K562 (cell line): Measurements from ENCODE around the gene NSF. TPM values are rescaled to one million over a fixed set of nuclear protein-coding genes. Genes with fewer than 3 reads are reported as not detected.

ENCODE experiments used
- ATAC-seq: fragments of 200-7000 bp; cut with Tn5 transposase; 3 replicates; pipeline ENCODE4 v1.9.1; 2020; ENCODE audit warnings: moderate library complexity
- BruUV-seq: library from RNA; stranded (reverse); fragments of 400-500 nt; replicated peaks from 2 replicates; lab custom pipeline; 2021; lab: Mats Ljungman, UMichigan
- CTCF ChIA-PET: fragments of 300-600 bp; formaldehyde crosslinking; extraction: SDS; loops from one replicate; lab custom pipeline; 2021; ENCODE audit warnings: low intra/inter-chr PET ratio; lab: Yijun Ruan, JAX
- POLR2A ChIA-PET: fragments of 300-600, 350-650 bp; sonication (Branson Sonifier 250); formaldehyde crosslinking; extraction: SDS; loops from one replicate; lab custom pipeline; 2021; ENCODE audit warnings: antibody characterized with exemption, inconsistent platforms; lab: Yijun Ruan, JAX
- DNase-seq, 4 experiments: peaks; one replicate each; pipeline versions ENCODE4 v3.0.0 to v3.0.0-alpha.2; 2011 to 2018; ENCODE audit warnings: low spot score in 3 of 4, mixed read lengths in 3 of 4; ENCODE audit errors: extremely low read depth in 1 of 4
- FAIRE-seq: peaks from 2 replicates; lab custom pipeline; 2011; peaks lifted over from hg19 to GRCh38; lab: Jason Lieb, UNC
- H2AFZ ChIP-seq: 2 replicates; pipeline ENCODE4 v1.6.0; 2011; ENCODE audit warnings: low read depth, low read length, control low read depth, inconsistent platforms
- H3K27ac ChIP-seq: fragments of 200-600 bp; 3 replicates; pipeline ENCODE4 v1.8.0; 2011; ENCODE audit warnings: low read depth, mild to moderate bottlenecking, control low read depth, inconsistent platforms, low read length, moderate library complexity, mixed read lengths; ENCODE audit errors: extremely low read depth
- H3K27me3 ChIP-seq, 2 experiments: fragments of 300-600 bp in 1 of 2; 2 replicates in 1 of 2; 3 replicates in 1 of 2; pipeline versions ENCODE4 v1.6.0 to v1.8.0; 2011; ENCODE audit warnings: inconsistent platforms in 2 of 2, low read length in 2 of 2, mild to moderate bottlenecking in 1 of 2, mixed read lengths in 1 of 2, moderate library complexity in 1 of 2; ENCODE audit not compliant: control insufficient read depth in 2 of 2, insufficient read depth in 2 of 2
- H3K36me3 ChIP-seq: fragments of 300-600 bp; 3 replicates; pipeline ENCODE4 v1.8.0; 2011; ENCODE audit warnings: mild to moderate bottlenecking, low read length, inconsistent platforms; ENCODE audit not compliant: control insufficient read depth, insufficient read depth
- H3K4me1 ChIP-seq, 2 experiments: fragments of 200-600 bp in 1 of 2; replicated peaks in 1 of 2; 2 replicates in 1 of 2; 3 replicates in 1 of 2; pipeline versions ENCODE4 v1.5.1 to v1.8.0; 2011; ENCODE audit warnings: inconsistent platforms in 2 of 2, low read length in 2 of 2, mild to moderate bottlenecking in 1 of 2, mixed read lengths in 1 of 2, moderate library complexity in 1 of 2; ENCODE audit not compliant: control insufficient read depth in 2 of 2, insufficient read depth in 2 of 2
- H3K4me2 ChIP-seq: 2 replicates; pipeline ENCODE4 v1.6.1; 2011; ENCODE audit warnings: low read length, control low read depth, inconsistent platforms, mixed read lengths; ENCODE audit not compliant: insufficient read depth
- H3K4me3 ChIP-seq: fragments of 200-600 bp; sonication (generic), shearing (Covaris generic); 2 replicates; pipeline ENCODE4 v1.5.1; 2016; ENCODE audit warnings: control low read depth, inconsistent platforms
- H3K79me2 ChIP-seq: fragments of 200-600 bp; 3 replicates; pipeline ENCODE4 v1.8.0; 2011; ENCODE audit warnings: low read length, inconsistent platforms; ENCODE audit not compliant: control insufficient read depth, insufficient read depth
- H3K9ac ChIP-seq, 2 experiments: 2 replicates each; pipeline versions ENCODE4 v1.6.0 to v1.6.1; 2011; ENCODE audit warnings: low read depth in 2 of 2, low read length in 2 of 2, control low read depth in 1 of 2, inconsistent platforms in 1 of 2, mild to moderate bottlenecking in 1 of 2, mixed read lengths in 1 of 2; ENCODE audit not compliant: insufficient read depth in 1 of 2
- H3K9me1 ChIP-seq: one replicate; pipeline ENCODE4 v1.6.0; 2011; ENCODE audit warnings: inconsistent platforms, mild to moderate bottlenecking, low read length, moderate library complexity; ENCODE audit not compliant: control insufficient read depth, insufficient read depth
- H3K9me3 ChIP-seq: replicated peaks from 2 replicates; pipeline ENCODE4 v1.5.1; 2011; ENCODE audit warnings: low read depth, low read length, inconsistent platforms; ENCODE audit not compliant: control insufficient read depth, insufficient read depth
- H4K20me1 ChIP-seq: replicated peaks from 2 replicates; pipeline ENCODE4 v1.6.1; 2011; ENCODE audit warnings: low read length, inconsistent platforms, mixed read lengths; ENCODE audit not compliant: control insufficient read depth, insufficient read depth
- ARID4B ChIP-seq: sonication (generic); formaldehyde crosslinking; IDR thresholded peaks from 2 replicates; pipeline ENCODE4 v1.8.0; 2022; ENCODE audit warnings: mild to moderate bottlenecking, missing genetic modification reagents
- FOXA3 ChIP-seq, 2 experiments: fragments of 450-650 bp in 1 of 2; sonication (generic) in 1 of 2; formaldehyde crosslinking; IDR thresholded peaks in 1 of 2; conservative IDR thresholded peaks in 1 of 2; 2 replicates each; pipeline versions ENCODE4 v1.4.0 to v1.8.0; 2020 to 2022; ENCODE audit warnings: mild to moderate bottlenecking in 2 of 2, missing genetic modification reagents in 1 of 2
- FOXM1 ChIP-seq, 2 experiments: fragments of 450-650 bp in 1 of 2; sonication (generic) in 1 of 2; formaldehyde crosslinking in 1 of 2; IDR thresholded peaks; 2 replicates each; pipeline versions ENCODE4 v1.6.1 to v1.9.0; 2017 to 2022; ENCODE audit warnings: low read depth in 2 of 2, mild to moderate bottlenecking in 2 of 2, missing genetic modification reagents in 1 of 2, moderate library complexity in 1 of 2
- POLR2A ChIP-seq: fragments of 450-650 bp; conservative IDR thresholded peaks from 2 replicates; pipeline ENCODE4 v1.6.1; 2016
- WGBS: fragments of 100-300 bp; shearing (Covaris generic); methylation state at CpG from one replicate; pipeline ENCODE4 v1.1.6; 2016; ENCODE audit warnings: low coverage, mixed read lengths; ENCODE audit not compliant: insufficient coverage; ENCODE audit errors: missing lambda C conversion rate; 5-methylcytosine and 5-hydroxymethylcytosine counted together
- in situ Hi-C: fragments of 300-500 bp; cut with MboI; formaldehyde crosslinking; loops from 4 replicates; pipeline ENCODE4 v1.15.0; 2018; ENCODE audit warnings: inconsistent platforms, mixed read lengths
- intact Hi-C: fragments of 100-400 bp; cut with micrococcal nuclease; formaldehyde crosslinking; loops from 2 replicates; pipeline ENCODE4 v1.14.2; 2022
- polyA plus RNA-seq, 8 experiments: library from polyadenylated mRNA; depleted of rRNA in 4 of 8; stranded (reverse) in 5 of 8; unstranded in 3 of 8; fragments of >200 nt; fragmentation: Nextera tagmentation in 2 of 8; fragmentation: Illumina TruSeq in 1 of 8; extraction: Ambion mirVana in 2 of 8; extraction: Trizol in 1 of 8; gene quantifications; 2 replicates each; pipeline versions ENCODE4 v1.2.1 to v1.2.3, GENCODE V29; 2011 to 2014; ENCODE audit warnings: inconsistent platforms in 1 of 8, missing spikeins in 1 of 8
- total RNA-seq, 7 experiments: library from RNA; depleted of rRNA in 6 of 7; stranded (reverse); fragments of >200 nt in 6 of 7; fragmentation: Illumina TruSeq in 2 of 7; extraction: Trizol in 2 of 7; gene quantifications; 2 replicates each; pipeline versions ENCODE4 v1.2.1 to v1.2.3, GENCODE V29; 2011 to 2021; ENCODE audit warnings: low replicate concordance in 1 of 7

The NSF gene
- total and polyA plus RNA-seq, 9 of the 15 experiments (the other 6 are each of a cell fraction or from before 2014, with no cell fraction given): 16.7 to 39.8 (median 36.7) TPM

GRCh38 chr17:46772475-46773220, 182.2 kb downstream of the NSF start:
- in situ Hi-C loops (loop anchor here (25.0 kb wide), 1 partner anchor 335 kb away; no protein-coding TSS in a partner anchor), intact Hi-C loops (no loop called here)
- Histone ChIP-seq H3K27ac (peak overlapping the region; percentile 88), H4K20me1 (no peaks in the 10 kb centered on the region), H2AFZ (peak overlapping the region; percentile 90), H3K9me1 (no peaks in the 10 kb centered on the region), H3K4me3 (peak overlapping the region; percentile 61), H3K36me3 (no peaks in the 10 kb centered on the region), H3K9me3 (no peaks in the 10 kb centered on the region), H3K27me3 (no peaks in the 10 kb centered on the region), H3K79me2 (peaks cover 7% of the 10 kb centered on the region; the same call in 2 of the 3 replicates), H3K4me1 (peaks cover 30 to 69% of the 10 kb centered on the region in 2 experiments; a peak in 4 of 5 replicates), H3K4me2 (peak overlapping the region; percentile 86)
- WGBS: 44% methylated on average over 15 of the region's 16 CpGs
- TSS peak; percentile 78 for BruUV-seq
- FAIRE-seq: peak; percentile 40
- POLR2A ChIA-PET: interaction anchor here (0.6 to 1.7 kb wide), 2 partner anchors 11 to 16 kb away, joined by 3 to 6 read pairs; no protein-coding TSS in a partner anchor
- TF ChIP-seq FOXA3 (CRISPR knock-in tag; conservative IDR thresholded peaks at IDR 0.05 in 1 of 2, IDR thresholded peaks at IDR 0.05 in 1 of 2): peak; percentile 36 to 87; a peak in 3 of 4 replicates
- TF ChIP-seq ARID4B: no peak
- no peak for TF ChIP-seq FOXM1 (IDR thresholded peaks at IDR 0.05; ENCODE audit: low read depth)
- TF ChIP-seq FOXM1 (CRISPR knock-in tag; IDR thresholded peaks at IDR 0.05; ENCODE audit: low read depth): 0 out of 2 replicates have a peak, but pooled peaks have one; percentile 47
- 0 out of 2 replicates have a peak, but pooled peaks have one; percentile 2 for TF ChIP-seq POLR2A
- TF ChIP-seq, all 486 proteins: peak for 3
- no peak for DNase-seq
- H3K9ac ChIP-seq: peak overlapping the region; percentile 78 to 94
- CTCF ChIA-PET: no interaction called here
- no peak for ATAC-seq
